GM20000 (cell line): Measurements from ENCODE around the gene RXFP3.

Experiments used
- DNase-seq: peaks from one replicate; pipeline ENCODE4 v3.0.0; 2012; ENCODE audit warnings: low spot score
- CTCF ChIP-seq: IDR thresholded peaks from 2 replicates; pipeline ENCODE4 v1.5.1; 2012; ENCODE audit warnings: mild to moderate bottlenecking, control low read depth; ENCODE audit errors: extremely low read depth, missing control alignments

RXFP3 gene

GRCh38 chr5:33927685-33928084 is 8.5 kb upstream of the RXFP3 start:
- no peak for TF ChIP-seq CTCF
- DNase-seq, result no peak

GRCh38 chr5:33928283-33928682 is 7.9 kb upstream of the RXFP3 start:
- no peak for TF ChIP-seq CTCF
- no peak for DNase-seq

GRCh38 chr5:33929925-33930690 is 6.1 kb upstream of the RXFP3 start:
- no peak for TF ChIP-seq CTCF
- DNase-seq, result no peak

- DNase-seq, result no peak
- TF ChIP-seq CTCF, result no peak
These were observed 5.0 kb upstream of the RXFP3 start for GRCh38 chr5:33931136-33931535.

GRCh38 chr5:33933723-33934169 is 2.4 kb upstream of the RXFP3 start:
- DNase-seq, result peak; percentile 73
- no peak for TF ChIP-seq CTCF

GRCh38 chr5:33934176-33934575 is 2.0 kb upstream of the RXFP3 start:
- no peak for DNase-seq
- no peak for TF ChIP-seq CTCF

GRCh38 chr5:33936004-33936380 is 194 bp upstream of the RXFP3 start:
- peak; percentile 79 for DNase-seq
- TF ChIP-seq CTCF, result no peak
